GM12878 (cell line): Measurements from ENCODE around the gene SULT2A1. TPM values are rescaled to one million over a fixed set of nuclear protein-coding genes. Genes with fewer than 3 reads are reported as not detected.

Source experiments
- EGR1 ChIP-seq, 2 experiments: IDR thresholded peaks; 1 replicate in 1 of 2; 2 replicates in 1 of 2; pipeline ENCODE4 v1.6.1; 2011 to 2012; ENCODE audit warnings: low read depth in 2 of 2, low read length in 2 of 2, borderline replicate concordance in 1 of 2, mild to moderate bottlenecking in 1 of 2, moderate library complexity in 1 of 2
- EP300 ChIP-seq, 2 experiments: fragments of 150-350 bp in 1 of 2; IDR thresholded peaks; 2 replicates each; pipeline ENCODE4 v1.6.1; 2011 to 2012; ENCODE audit warnings: low read depth in 2 of 2, low read length in 2 of 2, borderline replicate concordance in 1 of 2, improper control_type of control experiment in 1 of 2, inconsistent platforms in 1 of 2; ENCODE audit not compliant: control insufficient read depth in 1 of 2
- FOS ChIP-seq: IDR thresholded peaks from 3 replicates; pipeline ENCODE4 v1.6.1; 2011; ENCODE audit warnings: borderline replicate concordance; ENCODE audit not compliant: insufficient read length; ENCODE audit errors: extremely low read depth
- HDAC6 ChIP-seq: fragments of 200-600 bp; sonication (generic); IDR thresholded peaks from one replicate; pipeline ENCODE4 v1.8.0; 2017; ENCODE audit warnings: antibody characterized with exemption; ENCODE audit not compliant: unreplicated experiment
- NFYB ChIP-seq: IDR thresholded peaks from 2 replicates; pipeline ENCODE4 v1.6.1; 2011; ENCODE audit warnings: low read depth, mild to moderate bottlenecking, low read length, improper control_type of control experiment, moderate library complexity; ENCODE audit not compliant: insufficient read depth
- NR2C1 ChIP-seq: fragments of 450-650 bp; IDR thresholded peaks from 2 replicates; pipeline ENCODE4 v1.6.1; 2017; ENCODE audit warnings: antibody characterized with exemption, mild to moderate bottlenecking, moderate library complexity
- polyA plus RNA-seq, 11 experiments: library from polyadenylated mRNA; depleted of rRNA in 4 of 11; unstranded in 6 of 11; stranded (reverse) in 5 of 11; fragments of >200 nt; fragmentation: Nextera tagmentation in 4 of 11; fragmentation: Illumina TruSeq in 1 of 11; extraction: Ambion mirVana in 4 of 11; extraction: Trizol in 1 of 11; gene quantifications; 1 replicate in 1 of 11; 2 replicates in 10 of 11; pipeline versions ENCODE4 v1.2.1 to v1.2.3, GENCODE V29; 2011 to 2016; ENCODE audit warnings: inconsistent platforms in 2 of 11, missing spikeins in 2 of 11, low read depth in 1 of 11
- total RNA-seq, 4 experiments: library from RNA; depleted of rRNA in 3 of 4; stranded (reverse); fragments of >200 nt in 3 of 4; fragmentation: Illumina TruSeq in 1 of 4; extraction: Trizol in 1 of 4; gene quantifications; 2 replicates each; pipeline versions ENCODE4 v1.2.1 to v1.2.3, GENCODE V29; 2013 to 2021
- TF ChIP-seq, protein P1 (sequence below): IDR thresholded peaks from 2 replicates; pipeline ENCODE4 v1.6.1; 2012; ENCODE audit warnings: mild to moderate bottlenecking, low read depth, low read length
- TF ChIP-seq, protein P2 (sequence below): fragments of 450-650 bp; IDR thresholded peaks from 2 replicates; pipeline ENCODE4 v1.6.1; 2016; ENCODE audit warnings: mild to moderate bottlenecking

SULT2A1 gene
- total and polyA plus RNA-seq, 10 of the 15 experiments (the other 5 are each of a cell fraction or from before 2014, with no cell fraction given), result 0.13 TPM; not detected in 9

DNA sequence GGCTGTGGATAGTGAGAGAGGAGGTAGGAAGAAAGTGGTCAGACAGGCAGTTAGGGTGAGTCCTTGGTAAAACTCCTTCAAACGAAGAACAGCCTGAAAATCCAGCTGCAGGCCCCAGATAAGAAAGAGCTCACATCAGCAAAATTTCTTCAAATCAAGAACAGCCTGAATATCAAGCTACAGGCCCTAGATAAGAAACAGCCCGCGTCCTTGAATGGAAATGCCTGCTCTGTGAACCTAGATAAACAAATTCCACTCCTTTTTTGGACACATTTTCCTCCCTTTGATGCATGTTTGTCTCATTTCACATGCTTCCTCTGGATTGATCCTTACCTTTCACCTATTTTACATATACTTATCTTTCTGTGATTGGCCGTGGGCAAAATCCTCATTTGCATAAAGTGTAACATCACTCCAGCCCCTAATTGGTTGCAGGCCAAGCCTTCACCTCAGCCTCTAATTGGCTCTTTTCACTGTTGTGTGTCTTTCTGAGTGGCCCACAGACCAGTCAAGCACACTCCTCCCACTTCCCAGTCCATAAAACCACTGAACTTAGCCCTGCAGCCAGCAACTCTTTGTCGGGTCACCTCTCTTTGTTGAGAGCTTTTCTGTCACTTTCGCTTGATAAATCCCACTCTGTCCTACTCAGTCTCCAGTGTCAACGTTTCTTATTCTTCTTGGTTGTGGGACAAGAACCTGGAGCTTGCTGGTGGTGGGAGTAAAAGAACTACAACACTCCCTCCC lies 6.0 kb upstream of the SULT2A1 start (continued):
- TF ChIP-seq, protein P1, sequence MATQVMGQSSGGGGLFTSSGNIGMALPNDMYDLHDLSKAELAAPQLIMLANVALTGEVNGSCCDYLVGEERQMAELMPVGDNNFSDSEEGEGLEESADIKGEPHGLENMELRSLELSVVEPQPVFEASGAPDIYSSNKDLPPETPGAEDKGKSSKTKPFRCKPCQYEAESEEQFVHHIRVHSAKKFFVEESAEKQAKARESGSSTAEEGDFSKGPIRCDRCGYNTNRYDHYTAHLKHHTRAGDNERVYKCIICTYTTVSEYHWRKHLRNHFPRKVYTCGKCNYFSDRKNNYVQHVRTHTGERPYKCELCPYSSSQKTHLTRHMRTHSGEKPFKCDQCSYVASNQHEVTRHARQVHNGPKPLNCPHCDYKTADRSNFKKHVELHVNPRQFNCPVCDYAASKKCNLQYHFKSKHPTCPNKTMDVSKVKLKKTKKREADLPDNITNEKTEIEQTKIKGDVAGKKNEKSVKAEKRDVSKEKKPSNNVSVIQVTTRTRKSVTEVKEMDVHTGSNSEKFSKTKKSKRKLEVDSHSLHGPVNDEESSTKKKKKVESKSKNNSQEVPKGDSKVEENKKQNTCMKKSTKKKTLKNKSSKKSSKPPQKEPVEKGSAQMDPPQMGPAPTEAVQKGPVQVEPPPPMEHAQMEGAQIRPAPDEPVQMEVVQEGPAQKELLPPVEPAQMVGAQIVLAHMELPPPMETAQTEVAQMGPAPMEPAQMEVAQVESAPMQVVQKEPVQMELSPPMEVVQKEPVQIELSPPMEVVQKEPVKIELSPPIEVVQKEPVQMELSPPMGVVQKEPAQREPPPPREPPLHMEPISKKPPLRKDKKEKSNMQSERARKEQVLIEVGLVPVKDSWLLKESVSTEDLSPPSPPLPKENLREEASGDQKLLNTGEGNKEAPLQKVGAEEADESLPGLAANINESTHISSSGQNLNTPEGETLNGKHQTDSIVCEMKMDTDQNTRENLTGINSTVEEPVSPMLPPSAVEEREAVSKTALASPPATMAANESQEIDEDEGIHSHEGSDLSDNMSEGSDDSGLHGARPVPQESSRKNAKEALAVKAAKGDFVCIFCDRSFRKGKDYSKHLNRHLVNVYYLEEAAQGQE, result no peak
- TF ChIP-seq NFYB, result no peak
- TF ChIP-seq FOS, result no peak
- TF ChIP-seq, protein P2, sequence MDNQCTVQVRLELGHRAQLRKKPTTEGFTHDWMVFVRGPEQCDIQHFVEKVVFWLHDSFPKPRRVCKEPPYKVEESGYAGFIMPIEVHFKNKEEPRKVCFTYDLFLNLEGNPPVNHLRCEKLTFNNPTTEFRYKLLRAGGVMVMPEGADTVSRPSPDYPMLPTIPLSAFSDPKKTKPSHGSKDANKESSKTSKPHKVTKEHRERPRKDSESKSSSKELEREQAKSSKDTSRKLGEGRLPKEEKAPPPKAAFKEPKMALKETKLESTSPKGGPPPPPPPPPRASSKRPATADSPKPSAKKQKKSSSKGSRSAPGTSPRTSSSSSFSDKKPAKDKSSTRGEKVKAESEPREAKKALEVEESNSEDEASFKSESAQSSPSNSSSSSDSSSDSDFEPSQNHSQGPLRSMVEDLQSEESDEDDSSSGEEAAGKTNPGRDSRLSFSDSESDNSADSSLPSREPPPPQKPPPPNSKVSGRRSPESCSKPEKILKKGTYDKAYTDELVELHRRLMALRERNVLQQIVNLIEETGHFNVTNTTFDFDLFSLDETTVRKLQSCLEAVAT, result no peak
- no peak for TF ChIP-seq HDAC6
- TF ChIP-seq EP300 (IDR thresholded peaks at IDR 0.05; ENCODE audit: borderline replicate concordance in 1 of 2, control insufficient read depth in 1 of 2, low read depth in 2 of 2, low read length in 2 of 2), result no peak
- TF ChIP-seq EGR1 (IDR thresholded peaks at IDR 0.05; ENCODE audit: borderline replicate concordance in 1 of 2, low read depth in 2 of 2, low read length in 2 of 2), result no peak
- no peak for TF ChIP-seq NR2C1
